RWPE1 (cell line): ENCODE measurements around the gene DRC7.
"Not testable (repeated sequence)": the region's sequence is repeated elsewhere in the genome, so short reads cannot be mapped to it uniquely, and the experiment has no call there.

Source experiments
- CTCF ChIA-PET: fragments of 350-600 bp; sonication (Branson Sonifier 250); formaldehyde crosslinking; extraction: SDS; loops from one replicate; lab custom pipeline; 2021; lab: Yijun Ruan, JAX
- POLR2A ChIA-PET: fragments of 400-600 bp; formaldehyde crosslinking; extraction: SDS; loops from one replicate; lab custom pipeline; 2020; ENCODE audit warnings: antibody characterized with exemption; ENCODE audit not compliant: low non-redundant PET; lab: Yijun Ruan, JAX
- DNase-seq: peaks from one replicate; pipeline ENCODE4 v3.0.0; 2012; ENCODE audit warnings: low spot score
- H3K27ac ChIP-seq: fragments of 450-650 bp; 2 replicates; pipeline ENCODE4 v1.5.1; 2017
- TF ChIP-seq, protein P1 (sequence below): fragments of 450-650 bp; conservative IDR thresholded peaks from 2 replicates; pipeline ENCODE4 v1.5.1; 2017; ENCODE audit warnings: low read depth, mild to moderate bottlenecking

The DRC7 gene

DNA sequence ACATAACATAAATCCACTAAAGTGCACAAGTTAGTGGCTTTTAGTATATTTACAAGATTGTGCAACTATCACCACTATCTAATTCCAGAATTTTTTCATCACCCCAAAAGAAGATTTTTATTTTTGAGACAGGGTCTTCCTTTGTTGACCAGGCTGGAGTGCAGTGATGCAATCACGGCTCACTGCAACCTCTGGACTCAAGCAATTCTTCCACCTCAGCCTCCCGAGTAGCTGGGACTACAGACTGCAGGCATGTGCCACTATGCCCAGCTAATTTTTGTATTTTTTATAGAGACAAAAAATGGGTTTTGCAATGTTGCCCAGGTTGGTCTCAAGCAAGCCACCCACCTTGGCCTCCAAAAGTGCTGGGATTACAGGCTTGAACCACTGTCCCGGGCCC is 15.1 kb downstream of the DRC7 start:
- no peak overlapping the region for H3K27ac ChIP-seq
- TF ChIP-seq, protein P1, sequence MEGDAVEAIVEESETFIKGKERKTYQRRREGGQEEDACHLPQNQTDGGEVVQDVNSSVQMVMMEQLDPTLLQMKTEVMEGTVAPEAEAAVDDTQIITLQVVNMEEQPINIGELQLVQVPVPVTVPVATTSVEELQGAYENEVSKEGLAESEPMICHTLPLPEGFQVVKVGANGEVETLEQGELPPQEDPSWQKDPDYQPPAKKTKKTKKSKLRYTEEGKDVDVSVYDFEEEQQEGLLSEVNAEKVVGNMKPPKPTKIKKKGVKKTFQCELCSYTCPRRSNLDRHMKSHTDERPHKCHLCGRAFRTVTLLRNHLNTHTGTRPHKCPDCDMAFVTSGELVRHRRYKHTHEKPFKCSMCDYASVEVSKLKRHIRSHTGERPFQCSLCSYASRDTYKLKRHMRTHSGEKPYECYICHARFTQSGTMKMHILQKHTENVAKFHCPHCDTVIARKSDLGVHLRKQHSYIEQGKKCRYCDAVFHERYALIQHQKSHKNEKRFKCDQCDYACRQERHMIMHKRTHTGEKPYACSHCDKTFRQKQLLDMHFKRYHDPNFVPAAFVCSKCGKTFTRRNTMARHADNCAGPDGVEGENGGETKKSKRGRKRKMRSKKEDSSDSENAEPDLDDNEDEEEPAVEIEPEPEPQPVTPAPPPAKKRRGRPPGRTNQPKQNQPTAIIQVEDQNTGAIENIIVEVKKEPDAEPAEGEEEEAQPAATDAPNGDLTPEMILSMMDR: no peak
- no peak for DNase-seq
- CTCF ChIA-PET: interaction anchor here (1.2 kb wide), 1 partner anchor 84 kb away, joined by 5 read pairs; no protein-coding TSS in a partner anchor
- POLR2A ChIA-PET: no interaction called here

DNA sequence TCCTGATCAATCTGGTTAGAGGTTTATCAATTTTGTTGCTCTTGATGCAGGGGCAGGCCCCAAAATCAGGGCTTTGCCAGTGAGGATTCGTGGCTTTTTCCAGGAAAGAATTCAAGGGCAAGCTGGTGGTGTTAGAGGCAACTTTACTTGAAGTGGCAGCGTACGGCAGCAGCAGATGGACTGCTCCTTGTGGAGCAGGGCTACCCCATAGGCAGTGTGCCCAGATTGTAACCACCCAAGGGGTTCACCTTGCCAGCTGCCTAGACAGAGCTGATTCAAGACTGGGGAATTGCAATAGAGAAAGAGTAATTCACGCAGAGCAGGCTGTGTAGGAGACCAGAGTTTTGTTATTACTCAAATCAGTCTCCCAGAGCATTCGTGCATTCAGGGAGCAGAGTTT is 16.7 kb downstream of the DRC7 start:
- DNase-seq: no peak
- TF ChIP-seq, protein P1: no peak
- H3K27ac ChIP-seq: no peak overlapping the region
- ChIA-PET POLR2A (no interaction called here), CTCF (interaction anchor here (0.6 kb wide), 1 partner anchor 71 kb away, joined by 3 read pairs; no protein-coding TSS in a partner anchor)

DNA sequence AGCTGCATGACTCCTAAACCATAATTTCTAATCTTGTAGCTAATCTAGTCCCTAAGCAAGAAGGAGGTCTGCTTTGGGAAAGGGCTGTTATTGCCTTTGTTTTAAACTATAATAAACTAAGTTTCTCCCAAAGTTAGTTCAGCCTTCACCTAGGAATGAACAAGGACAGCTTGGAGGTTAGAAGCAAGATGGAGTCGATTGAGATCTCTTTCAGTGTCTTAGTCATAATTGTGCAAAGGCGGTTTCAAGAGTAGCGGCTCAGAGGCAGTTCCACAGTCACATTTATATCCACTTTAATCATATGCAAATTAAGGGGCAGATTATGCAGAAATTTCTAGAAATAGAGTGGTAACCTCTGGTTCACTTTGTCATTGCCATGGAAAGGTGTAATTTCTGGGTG is 17.4 kb downstream of the DRC7 start:
- TF ChIP-seq, protein P1: no peak
- CTCF ChIA-PET: interaction anchor here (0.6 kb wide), 1 partner anchor 70 kb away, joined by 3 read pairs; no protein-coding TSS in a partner anchor
- POLR2A ChIA-PET: no interaction called here

DNA sequence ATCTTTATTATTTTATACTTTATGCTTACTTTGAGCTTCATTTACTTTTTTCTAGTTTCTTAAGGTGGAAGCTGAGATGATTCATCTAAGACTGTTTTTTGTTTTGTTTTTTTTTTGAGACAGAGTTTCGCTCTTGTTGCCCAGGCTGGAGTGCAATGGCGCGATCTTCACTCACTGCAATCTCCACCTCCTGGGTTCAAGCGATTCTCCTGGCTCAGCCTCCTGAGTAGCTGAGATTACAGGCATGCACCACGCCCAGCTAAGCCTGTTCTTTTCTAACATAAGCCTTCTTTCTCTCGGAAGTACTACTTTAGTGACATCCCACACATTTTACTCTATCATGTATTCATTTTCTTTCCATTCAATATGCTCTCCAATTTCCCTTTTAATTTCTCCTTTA is 18.0 kb downstream of the DRC7 start:
- POLR2A ChIA-PET, H3K27ac ChIP-seq, DNase-seq: not testable (repeated sequence)
- CTCF ChIA-PET: interaction anchor here (0.7 kb wide), 1 partner anchor 210 kb away, joined by 5 read pairs; no protein-coding TSS in a partner anchor

More for the DNA sequence above, 17.4 kb downstream of the DRC7 start:
- no peak overlapping the region for H3K27ac ChIP-seq
- no peak for DNase-seq

DNA sequence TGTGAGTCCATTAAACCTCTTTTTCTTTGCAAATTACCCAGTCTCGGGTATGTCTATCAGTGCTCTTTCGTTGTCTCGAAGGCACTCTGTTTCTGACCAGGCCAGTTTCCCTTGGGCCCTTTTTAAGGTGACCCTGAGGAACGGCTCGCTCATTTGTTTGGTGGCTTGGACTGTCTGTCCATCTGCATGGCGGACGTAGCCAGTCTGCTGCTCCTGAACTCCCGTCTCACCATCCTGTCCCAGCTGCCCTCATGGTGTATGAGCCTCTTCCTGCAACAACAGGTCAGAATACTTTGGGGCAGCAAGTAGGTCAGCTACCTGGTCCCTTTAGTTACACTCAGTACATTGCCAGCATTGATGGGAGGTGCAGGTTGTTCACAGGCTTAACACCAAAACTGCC is 19.0 kb downstream of the DRC7 start:
- H3K27ac ChIP-seq: no peak overlapping the region
- no peak for DNase-seq
- ChIA-PET CTCF (interaction anchor here (0.5 to 0.6 kb wide), 2 partner anchors 29 to 63 kb away, joined by 3 to 5 read pairs; no protein-coding TSS in a partner anchor), POLR2A (no interaction called here)
- TF ChIP-seq, protein P1: no peak

DNA sequence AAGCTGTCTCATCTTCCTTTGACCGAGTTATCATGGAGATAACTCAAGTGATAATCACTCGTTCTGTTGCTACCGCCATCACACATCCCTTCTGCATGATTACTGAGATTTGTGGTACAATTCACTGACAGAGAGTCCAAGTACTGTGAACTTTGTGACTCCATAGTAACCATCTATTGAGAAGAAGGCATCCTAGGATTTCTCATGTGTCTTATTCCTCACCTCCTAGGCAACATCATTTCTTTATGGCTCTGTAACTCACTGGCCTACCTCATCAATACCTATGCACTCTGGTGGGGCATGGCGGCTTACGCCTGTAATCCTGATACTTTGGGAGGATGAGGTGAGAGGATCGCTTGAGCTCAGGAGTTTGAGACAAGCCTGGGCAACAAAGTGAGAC is 19.4 kb downstream of the DRC7 start:
- TF ChIP-seq, protein P1: no peak
- no peak for DNase-seq
- H3K27ac ChIP-seq: no peak overlapping the region
- CTCF ChIA-PET: interaction anchor here (0.6 kb wide), 1 partner anchor 29 kb away, joined by 5 read pairs; no protein-coding TSS in a partner anchor
- POLR2A ChIA-PET: no interaction called here

DNA sequence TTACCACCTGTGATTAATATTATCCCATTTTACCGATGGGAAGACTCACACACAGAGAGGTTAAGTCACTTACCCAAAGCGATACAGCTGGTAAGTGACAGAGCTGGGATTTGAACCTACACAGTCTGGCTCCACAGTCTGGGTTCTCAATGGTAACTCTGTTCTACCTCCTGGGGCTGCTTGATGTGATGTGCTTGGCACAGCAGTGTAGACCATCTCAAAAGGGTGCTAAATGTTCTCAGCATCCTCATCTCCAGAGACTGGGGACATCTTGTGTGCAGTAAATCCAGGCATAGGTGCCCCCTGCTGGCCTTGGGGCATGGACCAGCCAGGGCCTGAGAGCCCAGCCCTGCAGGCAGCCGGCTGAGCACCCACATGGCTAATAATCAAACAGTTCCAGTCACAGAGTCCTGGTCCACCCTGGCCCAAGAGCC is 25.6 kb downstream of the DRC7 start:
- no peak overlapping the region for H3K27ac ChIP-seq
- ChIA-PET POLR2A (no interaction called here), CTCF (interaction anchor here (0.6 kb wide), 1 partner anchor 62 kb away, joined by 5 read pairs; no protein-coding TSS in a partner anchor)
- peak; percentile 32 for DNase-seq
- TF ChIP-seq, protein P1: peak; percentile 21; the same call in 1 of the 2 replicates
